Cardiac muscle cell (in vitro differentiated cells and primary cell): ENCODE measurements around the gene SYT13. TPM values are rescaled to one million over a fixed set of nuclear protein-coding genes. Genes with fewer than 3 reads are reported as not detected.

Source experiments
- DNase-seq, 2 donors: peaks; one replicate each; pipeline versions ENCODE4 v3.0.0 to v3.0.0-alpha.2; 2010 to 2017; ENCODE audit warnings: low read depth in 1 of 2, low spot score in 1 of 2
- H3K27ac ChIP-seq: fragments of 200-600 bp; sonication (generic); 2 replicates; pipeline ENCODE4 v1.5.1; 2016
- H3K27me3 ChIP-seq: fragments of 200-600 bp; sonication (generic); 2 replicates; pipeline ENCODE4 v1.6.0; 2016; ENCODE audit warnings: control low read depth
- H3K36me3 ChIP-seq: fragments of 200-600 bp; sonication (generic); 2 replicates; pipeline ENCODE4 v1.5.1; 2016; ENCODE audit warnings: control low read depth
- H3K4me1 ChIP-seq: fragments of 200-600 bp; sonication (generic); 2 replicates; pipeline ENCODE4 v1.8.1; 2017; ENCODE audit warnings: low read depth, mild to moderate bottlenecking, mixed run types
- H3K4me3 ChIP-seq: fragments of 200-600 bp; sonication (generic); 2 replicates; pipeline ENCODE4 v1.5.1; 2016; ENCODE audit warnings: mild to moderate bottlenecking
- H3K9me3 ChIP-seq: fragments of 200-600 bp; sonication (generic); 2 replicates; pipeline ENCODE4 v1.5.1; 2017; ENCODE audit warnings: low read depth, mild to moderate bottlenecking, control low read depth
- polyA plus RNA-seq: library from polyadenylated mRNA; unstranded; fragments of >200 nt; fragmentation: Nextera tagmentation; extraction: Ambion mirVana; gene quantifications from 2 replicates; pipeline ENCODE4 v1.2.1, GENCODE V29; 2016
- total RNA-seq: library from RNA; depleted of rRNA; stranded (reverse); fragments of >200 nt; gene quantifications from 2 replicates; pipeline ENCODE4 v1.2.3, GENCODE V29; 2016
- TF ChIP-seq, protein P1 (sequence below): IDR thresholded peaks from 2 replicates; pipeline ENCODE4 v1.5.1; 2012; ENCODE audit warnings: low read depth, mild to moderate bottlenecking, low read length

Gene SYT13
- total and polyA plus RNA-seq, 2 experiments from 2014 or later = 0.09 to 1.6 TPM

- Histone ChIP-seq H3K4me3 (no peak overlapping the region), H3K9me3 (no peaks in the 10 kb centered on the region), H3K27ac (no peak overlapping the region), H3K27me3 (no peaks in the 10 kb centered on the region), H3K4me1 (no peaks in the 10 kb centered on the region), H3K36me3 (no peaks in the 10 kb centered on the region)
- TF ChIP-seq, protein P1, sequence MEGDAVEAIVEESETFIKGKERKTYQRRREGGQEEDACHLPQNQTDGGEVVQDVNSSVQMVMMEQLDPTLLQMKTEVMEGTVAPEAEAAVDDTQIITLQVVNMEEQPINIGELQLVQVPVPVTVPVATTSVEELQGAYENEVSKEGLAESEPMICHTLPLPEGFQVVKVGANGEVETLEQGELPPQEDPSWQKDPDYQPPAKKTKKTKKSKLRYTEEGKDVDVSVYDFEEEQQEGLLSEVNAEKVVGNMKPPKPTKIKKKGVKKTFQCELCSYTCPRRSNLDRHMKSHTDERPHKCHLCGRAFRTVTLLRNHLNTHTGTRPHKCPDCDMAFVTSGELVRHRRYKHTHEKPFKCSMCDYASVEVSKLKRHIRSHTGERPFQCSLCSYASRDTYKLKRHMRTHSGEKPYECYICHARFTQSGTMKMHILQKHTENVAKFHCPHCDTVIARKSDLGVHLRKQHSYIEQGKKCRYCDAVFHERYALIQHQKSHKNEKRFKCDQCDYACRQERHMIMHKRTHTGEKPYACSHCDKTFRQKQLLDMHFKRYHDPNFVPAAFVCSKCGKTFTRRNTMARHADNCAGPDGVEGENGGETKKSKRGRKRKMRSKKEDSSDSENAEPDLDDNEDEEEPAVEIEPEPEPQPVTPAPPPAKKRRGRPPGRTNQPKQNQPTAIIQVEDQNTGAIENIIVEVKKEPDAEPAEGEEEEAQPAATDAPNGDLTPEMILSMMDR = no peak
- DNase-seq = no peak
Observed at GRCh38 chr11:45246241-45246640, 39.9 kb downstream of the SYT13 start.

- no peak for DNase-seq
- no peaks in the 10 kb centered on the region for H3K9me3 ChIP-seq
- TF ChIP-seq, protein P1 = no peak
- no peaks in the 10 kb centered on the region for H3K27me3 ChIP-seq
- no peak overlapping the region for H3K4me3 ChIP-seq
- no peak overlapping the region for H3K27ac ChIP-seq
- H3K4me1 ChIP-seq = no peaks in the 10 kb centered on the region
- no peaks in the 10 kb centered on the region for H3K36me3 ChIP-seq
Observed at GRCh38 chr11:45245218-45246045, 40.7 kb downstream of the SYT13 start.

DNA sequence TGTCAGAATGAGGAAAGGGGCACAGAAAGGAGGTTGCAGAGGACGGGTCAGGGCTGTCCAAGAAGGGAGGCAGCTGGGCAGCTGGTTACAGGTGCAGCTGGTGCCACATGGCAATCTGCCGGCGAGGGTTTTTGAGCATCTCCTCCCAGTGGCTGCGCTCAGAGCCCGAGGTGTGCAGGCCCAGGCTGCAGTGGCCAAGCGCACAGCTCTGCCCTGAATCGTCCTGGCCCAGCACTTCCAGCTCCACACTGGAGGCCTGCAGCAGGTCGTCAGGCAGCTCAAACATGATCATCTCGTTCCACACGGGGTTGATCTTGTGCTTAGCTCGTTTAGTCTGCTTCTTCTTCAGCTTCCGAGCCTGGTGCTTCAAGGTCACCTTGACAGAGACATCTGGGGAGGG is 42.2 kb downstream of the SYT13 start:
- Histone ChIP-seq H3K27ac (no peak overlapping the region), H3K36me3 (no peaks in the 10 kb centered on the region), H3K4me1 (no peaks in the 10 kb centered on the region), H3K4me3 (no peak overlapping the region), H3K9me3 (no peaks in the 10 kb centered on the region), H3K27me3 (peaks cover under 1% of the 10 kb centered on the region)
- TF ChIP-seq, protein P1 = no peak
- DNase-seq = no peak

- no peak overlapping the region for H3K27ac ChIP-seq
- TF ChIP-seq, protein P1 = no peak
- H3K4me1 ChIP-seq = no peaks in the 10 kb centered on the region
- peaks cover 10% of the 10 kb centered on the region for H3K27me3 ChIP-seq
- H3K36me3 ChIP-seq = no peaks in the 10 kb centered on the region
- no peak overlapping the region for H3K4me3 ChIP-seq
- DNase-seq = no peak
- no peaks in the 10 kb centered on the region for H3K9me3 ChIP-seq
Observed at GRCh38 chr11:45239733-45240132, 46.4 kb downstream of the SYT13 start.

DNA sequence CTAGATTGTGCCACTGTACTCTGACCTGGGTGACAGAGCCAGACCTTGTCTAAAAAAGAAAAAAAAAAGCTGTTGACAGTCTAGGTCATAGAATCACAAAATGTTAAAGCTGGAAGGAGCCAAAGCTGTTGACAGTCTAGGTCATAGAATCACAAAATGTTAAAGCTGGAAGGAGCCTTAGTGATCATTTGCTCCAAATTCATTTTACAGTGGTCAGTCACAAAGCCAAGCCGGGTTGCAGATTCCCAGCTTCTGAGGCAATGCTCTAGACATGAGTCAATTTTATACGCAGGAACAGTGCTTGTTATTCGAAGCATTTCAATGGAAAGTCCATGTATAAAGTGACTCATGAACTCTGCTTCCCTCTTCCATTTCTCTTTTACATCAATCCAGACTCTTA is 47.4 kb downstream of the SYT13 start:
- H3K4me1 ChIP-seq = no peaks in the 10 kb centered on the region
- H3K9me3 ChIP-seq = no peaks in the 10 kb centered on the region
- no peaks in the 10 kb centered on the region for H3K36me3 ChIP-seq
- H3K27ac ChIP-seq = no peak overlapping the region
- TF ChIP-seq, protein P1 = no peak
- H3K4me3 ChIP-seq = no peak overlapping the region
- DNase-seq = peak in 1 of 2 donors; percentile 74
- peaks cover 10% of the 10 kb centered on the region for H3K27me3 ChIP-seq
